Fibroblast of lung (primary cell): ENCODE results near the gene XXYLT1.

ENCODE experiments used
- CTCF ChIP-seq, 2 donors: IDR thresholded peaks in 1 of 2; conservative IDR thresholded peaks in 1 of 2; 1 replicate in 1 of 2; 2 replicates in 1 of 2; pipeline ENCODE4 v1.5.1; 2011 to 2012; ENCODE audit warnings: low read length in 2 of 2, control low read depth in 1 of 2, inconsistent platforms in 1 of 2, low read depth in 1 of 2, mild to moderate bottlenecking in 1 of 2
- EZH2 ChIP-seq: IDR thresholded peaks from 2 replicates; pipeline ENCODE4 v1.5.1; 2012; ENCODE audit warnings: low read length, control low read depth, mild to moderate bottlenecking; ENCODE audit errors: missing control alignments

GRCh38 chr3:195183071-195183776, 87.7 kb downstream of the XXYLT1 start:
- TF ChIP-seq CTCF (conservative IDR thresholded peaks at IDR 0.05 in 1 of 2, IDR thresholded peaks at IDR 0.05 in 1 of 2; ENCODE audit: low read depth in 1 of 2, low read length in 2 of 2) (no peak), EZH2 (no peak)
